Gastrocnemius medialis (tissue), 4 donors: ENCODE measurements around the gene ABHD13. TPM values are rescaled to one million over a fixed set of nuclear protein-coding genes. Genes with fewer than 3 reads are reported as not detected.

ENCODE experiments used
- ATAC-seq, 2 donors: fragments of 150-250 bp; one replicate each; pipeline ENCODE4 v1.9.1; 2016
- DNase-seq, 2 donors: peaks; one replicate each; pipeline ENCODE4 v3.0.0-alpha.2; 2019
- H3K27ac ChIP-seq, 4 donors: fragments of 200-600 bp; sonication (generic); 1 replicate in 1 of 4; 2 replicates in 3 of 4; pipeline ENCODE4 v1.5.1; 2016 to 2018; ENCODE audit warnings: mild to moderate bottlenecking in 2 of 4, moderate library complexity in 1 of 4
- H3K27me3 ChIP-seq, 3 donors: fragments of 200-600 bp; sonication (generic) in 2 of 3; 1 replicate in 1 of 3; 2 replicates in 2 of 3; pipeline versions ENCODE4 v1.5.1 to v1.6.0; 2016 to 2019; ENCODE audit warnings: mild to moderate bottlenecking in 1 of 3, moderate library complexity in 1 of 3
- H3K36me3 ChIP-seq, 2 donors: fragments of 200-600 bp; sonication (generic) in 1 of 2; one replicate each; pipeline ENCODE4 v1.5.1; 2017 to 2018
- H3K4me1 ChIP-seq, 2 donors: fragments of 200-600 bp; sonication (generic) in 1 of 2; one replicate each; pipeline ENCODE4 v1.5.1; 2016 to 2017; ENCODE audit warnings: mild to moderate bottlenecking in 2 of 2
- H3K4me3 ChIP-seq, 4 donors: fragments of 200-600 bp; sonication (generic) in 3 of 4; 1 replicate in 1 of 4; 2 replicates in 3 of 4; pipeline ENCODE4 v1.5.1; 2016 to 2019; ENCODE audit warnings: mild to moderate bottlenecking in 2 of 4
- H3K9me3 ChIP-seq, 3 donors: fragments of 200-600 bp; sonication (generic) in 2 of 3; 1 replicate in 1 of 3; 2 replicates in 2 of 3; pipeline ENCODE4 v1.5.1; 2016 to 2019
- CTCF ChIP-seq, 5 experiments: fragments of 450-650 bp in 3 of 5; fragments of 200-600 bp in 2 of 5; sonication (generic) in 2 of 5; IDR thresholded peaks in 4 of 5; conservative IDR thresholded peaks in 1 of 5; 1 replicate in 4 of 5; 2 replicates in 1 of 5; pipeline ENCODE4 v1.5.1; 2016 to 2019; ENCODE audit warnings: antibody characterized with exemption in 5 of 5, mild to moderate bottlenecking in 3 of 5, moderate library complexity in 3 of 5
- POLR2A ChIP-seq, 2 donors: fragments of 450-650 bp; IDR thresholded peaks; one replicate each; pipeline ENCODE4 v1.6.1; 2017; ENCODE audit warnings: antibody characterized with exemption in 2 of 2, mild to moderate bottlenecking in 2 of 2, moderate library complexity in 2 of 2
- in situ Hi-C, 4 donors: fragments of 200-750 bp; cut with MboI; loops; one replicate each; pipeline versions ENCODE4 v1.15.0 to v1.8.0; 2017; ENCODE audit warnings: low sequenced_read_pairs in 4 of 4
- intact Hi-C: fragments of 100-400 bp; cut with DNase I; formaldehyde crosslinking; loops from one replicate; pipeline ENCODE4 v1.15.1; 2023; ENCODE audit warnings: low total_unique reads
- total RNA-seq, 4 donors: library from RNA; depleted of rRNA; stranded (reverse); fragments of >200 nt; gene quantifications; one replicate each; pipeline versions ENCODE4 v1.1.0 to v1.2.3, GENCODE V29; 2016

The ABHD13 gene
- total RNA-seq, 4 donors from 2014 or later = 4.8 to 15.5 (median 6.9) TPM

DNA sequence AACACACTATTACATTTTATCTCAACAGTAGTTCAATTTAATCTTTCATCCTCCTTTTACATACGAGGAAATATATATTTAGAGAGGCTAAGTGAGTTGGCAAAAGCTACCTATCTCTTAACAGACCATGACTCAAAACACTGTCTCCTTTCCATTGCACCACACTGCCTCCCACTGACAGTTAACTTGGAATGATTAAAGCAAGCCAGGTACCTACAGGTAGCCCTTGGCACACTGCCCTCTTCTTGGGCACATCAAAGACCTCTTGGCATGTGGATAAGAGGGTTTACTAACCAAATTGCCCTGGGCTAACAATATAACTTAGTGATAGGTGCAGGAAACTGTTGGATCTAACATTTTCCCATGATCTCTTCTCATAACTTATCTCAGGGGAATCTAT, 1.8 kb downstream of the ABHD13 start:
- Histone ChIP-seq H3K36me3 (no peaks in the 10 kb centered on the region), H3K27me3 (no peaks in the 10 kb centered on the region), H3K9me3 (no peaks in the 10 kb centered on the region), H3K4me1 (peaks cover 56 to 58% of the 10 kb centered on the region in 2 donors), H3K4me3 (peak overlapping the region in 3 of 4 donors; percentile 89 to 94 (median 91)), H3K27ac (peak overlapping the region; percentile 83 to 97 (median 92))
- no peak for TF ChIP-seq POLR2A (IDR thresholded peaks at IDR 0.05)
- no peak for TF ChIP-seq CTCF (IDR thresholded peaks at IDR 0.05 in 4 of 5, conservative IDR thresholded peaks at IDR 0.05 in 1 of 5)
- no peak for DNase-seq
- in situ Hi-C loops (loop anchor here in 1 of 4 donors (25.0 kb wide), 2 partner anchors 1567 to 1658 kb away; partner anchors contain the start of genes ARGLU1 and IRS2), intact Hi-C loops (no loop called here)
- no peak for ATAC-seq

GRCh38 chr13:108223687-108224503, 5.7 kb downstream of the ABHD13 start:
- no peaks in the 10 kb centered on the region for H3K27me3 ChIP-seq
- H3K4me1 ChIP-seq = peaks cover 36 to 44% of the 10 kb centered on the region in 2 donors
- no peaks in the 10 kb centered on the region for H3K36me3 ChIP-seq
- ATAC-seq = no peak
- in situ Hi-C loops (loop anchor here in 1 of 4 donors (25.0 kb wide), 2 partner anchors 1563 to 1662 kb away; partner anchors contain the start of genes ARGLU1 and IRS2), intact Hi-C loops (no loop called here)
- TF ChIP-seq CTCF (IDR thresholded peaks at IDR 0.05 in 4 of 5, conservative IDR thresholded peaks at IDR 0.05 in 1 of 5) (no peak), POLR2A (IDR thresholded peaks at IDR 0.05) (no peak)
- H3K4me3 ChIP-seq = no peak overlapping the region
- H3K9me3 ChIP-seq = no peaks in the 10 kb centered on the region
- DNase-seq = no peak
- H3K27ac ChIP-seq = no peak overlapping the region

GRCh38 chr13:108225440-108225839, 7.2 kb downstream of the ABHD13 start:
- intact Hi-C loops = no loop called here
- H3K4me1 ChIP-seq = peaks cover 21 to 30% of the 10 kb centered on the region in 2 donors

DNA sequence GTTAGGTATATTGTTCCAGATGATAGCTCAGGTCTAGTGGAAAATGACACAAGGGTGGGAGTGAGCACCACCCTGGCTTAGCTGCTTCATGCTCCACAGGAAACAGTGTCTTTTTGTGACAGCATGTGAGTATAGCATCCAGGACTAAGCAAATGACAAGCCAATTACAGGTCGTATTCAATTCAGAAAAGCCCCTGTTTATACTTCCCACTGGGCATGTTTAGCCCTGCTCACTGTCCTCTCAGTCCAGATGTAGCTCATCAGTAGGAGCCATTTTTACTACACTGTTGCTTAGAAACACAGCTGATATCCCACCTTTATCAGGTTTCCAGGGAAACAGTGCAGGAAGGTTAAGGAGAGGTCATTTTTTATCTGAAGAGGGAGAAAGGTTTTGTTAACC, 8.0 kb downstream of the ABHD13 start:
- intact Hi-C loops = no loop called here
- Histone ChIP-seq H3K4me1 (peaks cover 21 to 24% of the 10 kb centered on the region in 2 donors), H3K27ac (no peak overlapping the region)

More at GRCh38 chr13:108225440-108225839, 7.2 kb downstream of the ABHD13 start:
- H3K36me3 ChIP-seq = no peaks in the 10 kb centered on the region
- TF ChIP-seq CTCF (IDR thresholded peaks at IDR 0.05 in 4 of 5, conservative IDR thresholded peaks at IDR 0.05 in 1 of 5) (no peak), POLR2A (IDR thresholded peaks at IDR 0.05) (no peak)
- H3K9me3 ChIP-seq = no peaks in the 10 kb centered on the region
- H3K27me3 ChIP-seq = no peaks in the 10 kb centered on the region
- H3K27ac ChIP-seq = no peak overlapping the region
- DNase-seq (no peak), ATAC-seq (no peak)
- H3K4me3 ChIP-seq = no peak overlapping the region
- in situ Hi-C loops = no loop called here

More for the DNA sequence above, 8.0 kb downstream of the ABHD13 start:
- ATAC-seq (no peak), DNase-seq (no peak)
- TF ChIP-seq CTCF (IDR thresholded peaks at IDR 0.05 in 4 of 5, conservative IDR thresholded peaks at IDR 0.05 in 1 of 5) = no peak
- no peak for TF ChIP-seq POLR2A (IDR thresholded peaks at IDR 0.05)
- in situ Hi-C loops = no loop called here
- Histone ChIP-seq H3K36me3 (no peaks in the 10 kb centered on the region), H3K4me3 (no peak overlapping the region), H3K27me3 (no peaks in the 10 kb centered on the region), H3K9me3 (no peaks in the 10 kb centered on the region)
